ENCODE results near the gene NHLRC2.
"Not testable (repeated sequence)": the region's sequence is repeated elsewhere in the genome, so short reads cannot be mapped to it uniquely, and the experiment has no call there.

Gene NHLRC2

DNA sequence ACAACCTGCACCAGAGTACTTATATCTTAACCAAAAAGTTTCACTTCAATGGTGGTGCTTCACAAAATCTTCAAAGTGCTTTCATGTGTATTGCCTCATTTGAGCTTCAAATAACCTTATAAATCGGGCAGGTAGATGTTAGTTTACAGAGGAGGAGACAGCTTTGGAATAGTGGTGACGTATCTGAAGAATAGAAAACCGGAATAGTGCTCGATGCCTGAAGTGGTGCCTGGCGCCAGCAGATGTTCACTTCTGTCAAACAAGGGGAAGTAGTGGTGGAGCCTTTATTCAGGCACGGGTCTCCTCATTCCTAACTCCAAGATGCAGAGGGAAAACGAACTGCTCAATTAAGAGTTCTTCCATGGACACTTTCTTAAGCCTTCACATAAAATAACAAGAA lies 58.1 kb downstream of the NHLRC2 start:
- no peak for DNase-seq

DNA sequence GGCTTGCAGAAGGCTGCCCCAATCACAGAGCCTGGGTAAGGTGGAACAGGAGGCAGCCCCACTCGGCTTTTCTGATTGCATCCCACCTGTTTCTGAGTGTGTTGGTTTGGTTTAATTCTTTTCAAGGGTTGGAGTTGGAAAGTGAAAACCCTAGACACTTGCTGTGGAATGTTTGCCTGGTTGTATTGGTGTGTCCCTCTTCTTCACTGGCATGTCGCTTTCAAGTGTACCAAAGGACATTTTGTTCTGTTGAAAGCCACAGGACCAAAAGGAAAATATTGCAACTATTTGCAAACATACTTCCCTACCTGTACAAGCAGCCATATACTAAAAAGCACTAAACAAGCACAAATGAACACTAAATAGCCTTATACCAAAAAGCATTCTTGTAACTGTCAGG lies 60.5 kb downstream of the NHLRC2 start:
- DNase-seq: no peak

DNA sequence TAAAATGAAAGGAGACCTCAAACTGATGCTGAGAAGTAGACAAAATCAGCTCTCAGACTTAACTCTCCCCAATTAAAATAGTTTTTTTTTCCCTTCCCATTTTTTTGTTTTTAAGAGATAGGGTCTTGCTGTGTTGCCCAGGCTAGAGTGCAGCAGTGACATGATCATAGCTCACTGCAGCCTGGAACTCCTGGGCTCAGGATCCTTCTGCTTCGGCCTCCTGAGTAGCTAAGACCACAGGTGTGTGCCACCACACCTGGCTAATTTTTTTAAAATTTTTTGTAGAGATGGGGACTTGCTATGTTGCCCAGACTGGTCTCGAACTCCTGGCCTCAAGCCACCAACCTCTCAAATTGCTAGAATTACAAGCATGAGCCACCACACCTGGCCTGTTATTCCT lies 61.1 kb downstream of the NHLRC2 start:
- DNase-seq: no peak

DNA sequence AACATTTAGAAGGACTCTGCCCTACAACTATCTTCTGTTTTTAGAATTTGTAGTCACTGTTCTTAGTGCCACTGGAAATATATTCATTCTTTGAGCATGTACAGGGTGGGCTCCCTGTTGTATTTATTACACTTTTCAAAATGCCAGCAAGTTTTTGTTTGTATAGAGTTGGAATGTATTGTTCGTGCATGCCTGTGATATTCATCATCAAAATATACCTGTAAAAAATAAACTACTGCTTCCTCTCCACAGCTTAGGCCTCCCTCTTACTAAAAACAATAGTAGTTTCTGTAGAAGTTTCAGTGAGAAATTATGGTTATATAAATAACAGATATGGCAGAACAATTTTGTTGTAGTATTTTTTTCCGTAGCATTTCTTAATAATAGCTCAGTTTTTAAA lies 61.6 kb downstream of the NHLRC2 start:
- no peak for DNase-seq

DNA sequence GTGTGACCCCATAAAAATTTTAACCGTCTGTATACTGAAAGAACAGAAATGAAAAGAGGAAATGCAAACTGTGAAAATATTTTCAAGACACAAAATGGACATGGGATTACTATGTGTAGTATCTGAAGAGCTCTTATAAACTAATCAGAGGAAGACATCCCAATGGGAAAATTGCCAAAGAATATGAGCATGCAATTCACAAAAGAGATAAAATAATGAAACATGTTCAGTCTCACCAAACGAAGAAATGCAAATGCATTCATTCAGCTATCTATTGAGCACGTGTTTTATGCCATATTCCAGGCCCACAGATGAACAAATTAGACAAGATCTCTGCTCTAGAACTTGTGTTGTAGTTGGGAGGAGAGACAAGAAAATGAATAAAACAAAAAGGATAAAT lies 63.2 kb downstream of the NHLRC2 start:
- DNase-seq: no peak

DNA sequence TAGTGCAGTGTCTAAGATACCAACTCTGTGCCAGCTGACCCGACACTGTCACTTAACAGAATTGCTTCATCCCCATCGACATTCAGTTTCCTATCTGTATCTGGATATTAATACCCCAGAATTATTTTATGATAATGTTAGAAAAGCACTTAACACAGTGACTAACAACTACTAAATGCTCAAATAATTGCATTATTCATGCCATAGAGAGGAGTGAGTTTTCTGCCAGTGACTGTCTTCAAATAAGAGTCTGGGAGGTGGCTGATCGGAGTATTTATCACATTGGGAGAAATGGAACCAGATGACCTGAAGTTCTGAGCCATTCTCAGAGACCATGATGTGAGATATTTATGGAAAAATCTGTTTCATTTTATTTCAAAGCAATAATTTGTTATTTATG lies 65.7 kb downstream of the NHLRC2 start:
- no peak for DNase-seq

DNA sequence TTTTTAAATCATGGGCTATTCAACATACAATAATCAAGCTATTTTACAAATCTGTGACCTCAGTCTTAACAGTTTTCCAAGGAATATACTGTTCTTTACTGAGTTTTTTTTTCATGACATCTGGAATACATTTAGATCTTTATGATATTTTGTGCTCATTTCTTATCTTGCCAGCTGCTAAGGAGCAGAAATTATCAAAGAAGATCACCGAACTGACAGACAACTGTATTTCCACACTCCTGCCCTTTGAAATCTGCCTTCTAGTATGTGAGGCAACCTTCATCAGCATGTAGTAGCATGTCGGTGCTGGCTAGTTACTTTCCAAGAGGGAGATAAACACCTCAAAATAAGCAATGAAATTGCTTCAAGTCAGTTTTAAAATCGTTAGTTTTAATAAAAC lies 66.4 kb downstream of the NHLRC2 start:
- no peak for DNase-seq

DNA sequence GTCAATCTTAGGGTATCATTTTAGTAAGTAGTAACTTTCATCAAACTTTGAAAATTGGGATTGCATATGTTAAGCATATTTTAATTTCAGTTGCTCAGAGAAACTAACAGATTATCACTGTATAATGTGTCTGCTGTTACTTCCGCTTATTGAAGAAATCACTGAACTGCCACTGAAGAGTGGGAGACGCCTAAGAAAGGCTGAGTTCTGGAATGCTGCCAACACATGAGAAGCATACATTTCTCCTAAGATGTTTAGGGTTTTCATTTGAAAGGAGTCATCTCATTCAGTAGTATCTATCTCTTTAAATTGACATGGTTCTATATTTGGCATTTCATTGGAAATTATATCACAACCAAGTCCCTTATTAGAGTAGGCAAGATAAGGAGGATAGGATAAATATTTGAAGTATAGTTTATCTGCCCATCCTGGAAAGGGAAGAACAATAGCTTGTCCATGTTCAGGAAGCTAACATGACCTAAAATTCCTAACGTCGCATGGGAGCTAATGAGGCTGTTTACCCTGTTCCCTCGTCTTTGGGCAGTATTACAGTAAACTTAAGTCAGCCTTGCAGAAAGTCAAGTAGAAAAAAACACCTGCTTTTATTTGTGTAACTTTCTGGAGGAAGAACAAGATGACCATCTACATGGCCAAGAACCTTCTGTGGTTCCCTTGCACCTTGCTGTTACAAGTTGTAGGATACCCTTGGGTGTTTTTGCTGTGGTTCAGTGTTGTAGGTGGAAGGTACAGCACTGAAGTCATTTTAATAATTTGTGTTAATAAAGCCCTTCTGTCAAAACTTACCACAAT lies 67.3 kb downstream of the NHLRC2 start:
- no peak for DNase-seq

DNA sequence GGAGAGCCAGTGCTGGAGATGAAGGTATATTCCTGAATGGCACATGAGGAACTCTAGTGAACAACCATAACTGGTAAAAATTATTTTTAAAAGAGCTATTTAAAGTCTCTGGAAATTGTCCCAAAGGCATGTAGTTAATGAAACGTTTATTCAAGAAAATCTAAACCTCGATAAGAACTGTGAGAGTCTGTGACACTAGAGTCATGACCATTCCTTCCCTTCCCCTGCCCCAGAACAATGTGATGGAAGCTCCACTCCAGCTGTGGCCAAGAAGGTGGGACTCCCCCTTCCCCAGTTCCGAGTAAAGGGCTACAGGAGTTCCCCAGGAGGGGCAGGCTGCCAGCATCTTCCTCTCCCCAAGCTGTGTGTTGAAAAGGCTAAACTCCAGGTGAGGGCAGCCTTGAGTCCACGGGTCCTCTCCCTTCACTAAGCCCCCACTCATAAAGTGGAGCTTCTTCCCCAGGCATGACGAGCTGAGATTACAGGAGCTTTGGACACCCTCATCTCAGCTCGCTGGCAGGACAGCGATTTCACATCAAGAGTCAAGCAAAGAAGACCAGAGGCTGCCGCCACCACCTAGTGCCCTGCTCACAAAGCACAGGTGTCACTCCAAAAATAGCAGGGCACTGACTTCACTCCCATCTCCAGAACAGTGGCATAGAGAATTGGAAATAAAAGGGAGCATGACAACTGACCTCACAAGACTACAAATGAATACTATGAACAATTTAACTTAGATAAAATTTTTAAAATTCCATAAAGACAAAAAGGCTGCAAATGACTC lies 68.5 kb downstream of the NHLRC2 start:
- DNase-seq: no peak

DNA sequence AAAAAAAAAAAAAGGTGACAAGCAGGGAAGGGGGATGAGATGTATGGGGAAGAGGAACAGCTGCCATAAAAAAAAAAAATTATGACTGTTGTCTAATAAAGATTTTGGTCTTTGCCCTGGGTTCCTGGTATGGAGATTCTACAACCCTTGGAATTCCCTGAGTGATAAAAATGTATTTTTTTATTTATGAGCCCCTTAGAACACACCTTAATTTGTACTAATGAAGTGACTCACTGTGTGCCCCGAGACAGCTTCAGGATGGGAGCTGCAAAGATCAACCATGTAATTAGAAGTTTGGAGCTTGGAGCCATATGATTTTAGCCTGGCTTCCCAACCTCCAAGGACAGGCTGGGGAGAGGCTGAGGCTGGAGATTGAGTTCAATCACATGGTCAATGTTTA lies 69.7 kb downstream of the NHLRC2 start:
- no peak for DNase-seq

DNA sequence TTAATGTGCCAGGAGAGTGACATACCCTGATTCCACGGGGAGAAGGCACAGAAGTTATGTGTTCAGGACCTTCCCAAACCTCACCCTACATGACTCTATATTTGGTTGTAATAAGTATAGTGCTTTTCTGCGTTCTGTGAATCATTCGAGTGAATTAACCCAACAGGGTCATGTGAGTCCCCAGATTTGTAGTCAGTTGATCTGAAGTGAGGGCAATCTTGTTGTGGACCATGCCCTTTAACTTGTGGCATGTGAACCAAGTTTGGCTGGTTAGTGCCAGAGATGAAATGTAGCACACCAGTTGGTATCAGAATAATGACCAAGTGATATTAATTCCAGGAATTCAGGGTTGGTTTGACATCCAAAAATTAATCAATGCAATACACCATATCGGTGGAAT lies 70.2 kb downstream of the NHLRC2 start:
- DNase-seq: no peak

DNA sequence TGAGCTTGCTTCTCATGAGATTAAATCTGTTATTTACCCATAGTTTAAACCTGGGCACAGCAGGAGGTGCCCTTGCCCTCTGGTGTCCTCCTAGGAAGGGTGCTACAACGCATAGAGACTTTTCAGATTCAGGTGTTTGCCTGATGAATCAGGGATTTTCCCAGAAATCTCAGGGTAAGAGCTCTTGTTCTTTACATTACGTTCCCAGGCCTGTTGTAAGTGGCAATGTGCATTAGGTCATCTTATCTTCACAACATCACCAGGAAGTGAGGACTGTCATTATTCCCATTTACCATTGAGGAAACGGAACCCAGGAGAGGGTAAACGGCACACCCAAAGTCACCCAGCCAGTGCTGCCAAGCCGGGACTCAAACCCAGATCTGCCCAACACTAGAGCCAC lies 73.0 kb downstream of the NHLRC2 start:
- DNase-seq: peak in 1 of 3 experiments; percentile 12

DNA sequence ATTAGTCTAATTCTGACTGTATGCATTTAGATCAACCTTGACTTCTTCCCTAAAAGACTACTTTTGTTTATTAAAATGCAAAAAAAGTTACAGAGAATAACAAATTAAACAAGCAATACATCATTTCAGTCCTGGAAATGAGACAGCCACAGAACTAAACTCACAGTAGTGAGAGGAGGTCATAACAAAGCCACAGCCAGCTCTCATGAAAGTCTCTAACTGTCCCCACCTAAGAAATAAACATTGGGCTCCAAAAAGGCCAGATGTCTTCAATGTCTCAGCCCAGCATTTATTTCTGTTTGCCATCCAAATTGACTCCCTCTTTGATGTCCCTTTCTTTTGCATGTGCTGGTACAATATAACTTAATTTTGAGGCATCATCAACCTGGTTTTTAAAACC lies 74.4 kb downstream of the NHLRC2 start:
- no peak for DNase-seq

DNA sequence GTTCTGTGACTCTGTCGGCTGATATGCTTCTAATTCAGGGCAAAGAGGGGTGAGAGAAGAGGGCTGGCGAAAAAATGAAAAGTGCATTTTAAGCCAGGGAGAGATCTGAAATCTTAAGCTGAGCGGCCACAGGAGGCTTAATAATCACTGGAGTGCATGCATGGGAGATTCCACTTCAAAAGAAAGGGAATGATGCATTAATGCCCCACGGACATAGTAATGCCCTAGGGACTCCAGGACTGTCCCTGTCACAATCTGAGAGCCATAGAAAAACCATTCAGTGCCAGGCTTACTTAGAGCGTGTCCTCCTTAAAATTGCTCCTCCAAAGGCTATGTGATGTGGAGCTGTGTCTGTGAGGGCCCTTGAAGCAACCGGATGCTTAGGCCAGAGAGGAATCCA lies 75.1 kb downstream of the NHLRC2 start:
- DNase-seq: peak in 1 of 3 experiments; percentile 17

DNA sequence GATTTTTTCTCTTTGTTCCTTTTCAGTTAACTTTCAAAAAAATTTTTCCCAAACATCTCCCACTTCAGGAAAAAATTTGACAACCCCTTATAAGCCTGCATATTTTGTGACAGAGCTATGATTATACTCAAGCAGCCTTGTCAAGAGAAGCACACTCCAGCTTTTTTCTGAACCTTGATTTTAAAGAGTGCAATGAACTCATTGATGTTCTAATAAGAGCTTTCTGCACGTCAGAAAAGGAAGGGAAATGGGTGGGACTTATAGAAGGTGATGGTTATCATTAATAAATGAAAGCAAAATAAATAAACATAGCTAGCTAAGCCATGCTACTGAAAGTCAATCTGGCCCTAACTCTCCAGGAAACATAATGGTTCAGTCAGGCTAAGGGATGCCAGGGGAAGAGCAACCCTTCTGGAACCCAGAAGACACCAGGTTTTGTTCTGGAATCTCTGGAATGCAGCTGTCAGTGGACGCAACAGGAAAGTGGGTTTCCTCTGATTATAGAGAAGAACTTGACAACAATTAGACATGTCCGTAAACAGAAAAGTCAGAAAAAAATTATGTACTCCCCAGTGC lies 76.1 kb downstream of the NHLRC2 start:
- DNase-seq: no peak

DNA sequence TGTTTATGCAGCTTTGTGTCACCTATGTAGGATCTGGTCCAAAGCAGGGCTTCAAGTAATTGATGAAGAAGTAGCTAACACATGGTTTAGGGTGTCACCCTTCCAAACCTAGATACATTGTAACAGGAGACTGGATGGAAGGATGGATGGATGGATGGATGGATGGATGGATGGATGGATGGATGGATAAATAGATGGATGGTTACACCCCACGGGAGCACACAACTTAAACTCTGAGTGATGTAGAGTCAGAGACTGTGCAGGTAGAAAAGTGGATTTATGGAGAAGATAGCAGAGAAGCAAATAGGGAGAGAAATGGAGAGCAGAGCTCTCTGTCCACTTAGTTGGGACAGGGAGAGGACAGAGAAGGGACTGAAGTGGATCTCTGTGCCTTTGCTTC lies 78.4 kb downstream of the NHLRC2 start:
- DNase-seq: no peak

DNA sequence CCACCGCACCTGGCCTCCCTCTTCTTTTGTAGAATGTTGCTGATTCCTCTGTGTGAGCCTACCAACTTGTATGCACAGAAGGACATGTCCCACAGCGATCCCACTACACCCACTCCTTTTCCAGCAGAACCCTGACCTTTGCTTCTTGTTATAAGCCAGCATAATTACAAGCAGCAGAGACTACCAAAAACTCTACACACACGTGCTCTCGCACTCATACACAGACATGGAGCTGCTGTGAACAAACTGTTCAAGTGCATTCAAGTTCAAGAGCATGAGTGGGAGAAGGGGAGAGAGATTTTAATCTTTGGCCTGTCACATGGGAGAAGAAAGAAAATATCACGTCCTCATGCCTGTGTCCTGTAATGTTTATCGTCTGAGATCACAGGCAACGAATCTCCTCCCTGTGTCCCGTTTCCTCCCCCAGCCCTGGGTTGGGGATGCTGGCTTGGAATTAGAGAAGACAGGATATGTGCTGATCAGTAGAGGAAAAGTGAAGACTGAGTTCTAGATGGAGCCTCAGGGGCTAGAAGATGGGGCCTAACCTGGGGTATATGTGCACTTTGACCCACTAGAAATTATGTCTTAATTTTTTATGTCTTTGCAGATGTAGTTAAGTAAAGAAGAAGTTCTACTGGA lies 79.6 kb downstream of the NHLRC2 start:
- DNase-seq: no peak

DNA sequence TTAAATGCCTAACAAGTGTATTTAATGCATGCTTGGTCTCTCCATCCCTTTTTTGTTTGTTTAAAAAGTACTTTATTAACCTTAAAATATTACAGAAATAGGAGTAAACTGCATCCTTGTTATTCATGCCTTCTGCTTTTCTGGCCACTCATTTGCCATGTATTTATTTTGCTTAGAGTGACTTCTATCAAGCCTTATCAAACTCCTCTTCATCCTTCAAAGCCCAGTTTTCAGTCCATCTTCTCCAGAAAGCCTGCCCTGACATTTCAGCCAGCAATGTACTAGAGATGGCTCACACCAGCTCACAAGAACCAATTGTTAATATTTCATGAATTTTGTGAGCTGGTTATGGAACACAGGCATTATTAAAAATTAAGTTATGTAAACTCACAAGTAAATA lies 82.8 kb downstream of the NHLRC2 start:
- no peak for DNase-seq

DNA sequence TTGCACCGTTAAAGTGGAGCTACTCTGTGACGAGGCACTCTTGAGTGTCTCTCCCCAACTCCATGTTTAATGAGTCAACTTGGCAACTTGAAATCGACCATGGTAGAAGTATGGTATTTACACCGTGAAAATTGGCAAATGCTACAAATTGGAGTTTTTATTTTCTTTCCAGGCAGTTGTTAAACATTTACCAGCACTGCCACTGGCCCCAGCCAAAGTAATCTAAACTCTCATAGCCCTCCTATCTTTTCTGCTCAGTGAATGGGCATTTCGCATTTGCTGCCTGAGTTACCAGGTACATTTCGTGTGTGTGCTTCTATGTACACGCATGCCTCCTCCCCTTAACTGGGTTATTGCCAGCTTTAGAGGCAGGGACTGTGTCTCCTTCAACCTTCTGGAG lies 83.3 kb downstream of the NHLRC2 start:
- DNase-seq: no peak

DNA sequence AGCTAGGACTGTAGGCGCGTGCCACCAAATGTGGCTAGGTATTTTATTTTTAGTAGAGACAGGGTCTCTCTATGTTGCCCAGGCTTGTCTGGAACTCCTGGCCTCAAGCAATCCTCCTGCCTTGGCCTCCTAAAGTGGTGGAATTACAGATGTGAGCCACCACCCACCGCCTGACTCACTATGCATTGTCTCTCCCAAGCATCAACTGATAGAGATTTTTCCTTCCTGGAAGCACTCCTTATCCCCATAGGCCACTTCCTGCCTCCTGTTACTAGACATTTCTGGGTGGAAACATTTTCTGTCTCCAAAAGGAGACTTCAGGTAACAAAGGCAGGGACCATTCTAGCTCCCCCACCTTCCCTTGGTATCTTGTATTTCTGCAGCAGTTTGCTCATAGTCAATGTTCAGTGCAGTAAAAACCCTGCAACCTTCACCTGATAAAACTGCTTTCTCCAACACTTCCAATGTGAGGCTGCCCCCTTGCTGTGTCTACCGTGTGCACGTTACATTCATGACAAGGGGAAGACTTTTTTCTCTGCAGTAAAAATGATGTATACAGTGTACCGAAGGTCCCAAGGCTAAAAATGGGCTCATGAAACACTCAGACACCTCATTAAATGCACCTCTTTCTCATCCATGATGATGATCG lies 84.9 kb downstream of the NHLRC2 start:
- no peak for DNase-seq

DNA sequence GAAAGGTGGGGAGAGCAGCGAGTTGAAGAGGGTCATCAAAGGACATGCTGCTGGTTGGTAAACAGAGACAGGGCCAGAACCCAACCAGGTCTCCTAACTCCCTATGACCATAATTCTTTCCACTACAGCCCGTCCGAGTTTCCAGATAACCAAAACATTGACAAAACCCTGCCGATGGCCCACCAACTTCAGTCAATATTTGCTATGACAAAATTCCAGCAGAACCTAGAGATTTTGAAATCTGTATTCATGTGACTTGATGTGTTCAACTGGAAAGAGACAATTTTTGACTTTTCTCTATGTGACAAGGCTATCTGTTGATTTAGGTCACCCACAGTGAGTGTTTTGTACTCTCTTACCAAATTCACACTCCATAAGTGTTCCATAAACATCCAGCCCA lies 86.7 kb downstream of the NHLRC2 start:
- DNase-seq: no peak

DNA sequence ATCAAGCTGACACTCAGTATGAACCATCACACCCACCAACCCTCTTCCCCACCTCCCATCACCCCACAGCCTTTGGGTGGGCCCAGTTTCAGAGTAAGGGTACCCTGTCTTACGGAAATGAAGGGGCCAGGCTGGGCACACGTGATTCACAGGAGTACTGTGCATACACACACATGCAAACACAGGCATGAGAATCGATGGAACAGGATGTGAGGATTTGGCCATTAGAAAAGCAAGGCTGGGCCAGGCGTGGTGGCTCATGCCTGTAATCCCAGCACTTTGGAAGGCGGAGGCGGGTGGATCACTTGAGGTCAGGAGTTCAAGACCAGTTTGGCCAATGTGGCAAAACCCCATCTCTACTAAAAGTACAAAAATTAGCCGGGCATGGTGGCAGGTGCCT lies 88.7 kb downstream of the NHLRC2 start:
- not testable (repeated sequence) for DNase-seq

DNA sequence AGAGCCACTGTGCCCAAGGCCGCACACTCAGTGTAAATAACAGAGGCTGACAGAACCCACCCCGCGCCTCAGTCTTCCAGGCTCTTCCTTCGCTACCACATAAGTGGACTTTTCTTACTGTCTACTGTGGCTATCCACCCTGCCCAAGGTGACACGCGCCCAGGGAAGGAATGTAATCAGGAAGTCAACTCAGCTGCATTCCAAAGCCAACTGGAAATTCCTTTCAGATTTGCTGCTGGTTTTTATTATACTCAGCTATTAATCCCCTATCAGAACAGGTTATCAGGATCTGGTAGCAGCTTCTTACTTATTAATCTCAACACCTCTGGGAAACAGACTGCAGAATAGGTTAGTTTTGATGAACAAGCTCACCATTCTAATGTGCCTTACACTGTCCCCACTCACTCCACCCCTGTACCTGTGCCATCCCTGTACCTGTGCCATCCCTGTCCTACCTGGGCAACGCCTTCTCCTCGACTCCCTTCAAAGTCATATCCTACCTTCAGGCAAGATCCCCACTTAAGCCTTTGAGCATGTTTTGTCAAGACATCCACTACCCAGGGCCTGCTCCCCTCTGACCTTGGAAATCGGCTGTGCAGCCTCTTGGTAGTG lies 90.7 kb downstream of the NHLRC2 start:
- no peak for DNase-seq
